HepG2 (cell line): ENCODE data around the gene VAT1L. TPM values are rescaled to one million over a fixed set of nuclear protein-coding genes. Genes with fewer than 3 reads are reported as not detected.

Source experiments
- ATAC-seq: fragments of 200-7000 bp; cut with Tn5 transposase; 3 replicates; pipeline ENCODE4 v1.9.1; 2020; ENCODE audit warnings: mild to moderate bottlenecking, moderate library complexity
- BruUV-seq: library from RNA; stranded (reverse); fragments of 400-500 nt; replicated peaks from 2 replicates; lab custom pipeline; 2021; lab: Mats Ljungman, UMichigan
- CTCF ChIA-PET: fragments of 300-600 bp; formaldehyde crosslinking; extraction: SDS; loops from one replicate; lab custom pipeline; 2021; ENCODE audit warnings: low total read pairs, inconsistent platforms, low intra/inter-chr PET ratio; lab: Yijun Ruan, JAX
- POLR2A ChIA-PET: fragments of 350-600 bp; sonication (Branson Sonifier 250); formaldehyde crosslinking; loops from one replicate; lab custom pipeline; 2020; ENCODE audit warnings: antibody characterized with exemption, inconsistent platforms; lab: Yijun Ruan, JAX
- DNase-seq: peaks from one replicate; pipeline ENCODE4 v3.0.0-alpha.2; 2015; ENCODE audit warnings: low spot score
- FAIRE-seq: peaks from 3 replicates; lab custom pipeline; 2011; peaks lifted over from hg19 to GRCh38; lab: Jason Lieb, UNC
- H2AFZ ChIP-seq: one replicate; pipeline ENCODE4 v1.6.1; 2011; ENCODE audit warnings: low read length, inconsistent platforms
- H3K27ac ChIP-seq: fragments of 300-600 bp; 3 replicates; pipeline ENCODE4 v1.8.0; 2011; ENCODE audit warnings: mixed run types, mild to moderate bottlenecking, mixed read lengths, low read length, inconsistent platforms; ENCODE audit not compliant: insufficient read depth; ENCODE audit errors: extremely low read length
- H3K27me3 ChIP-seq, 2 experiments: fragments of 200-600 bp in 1 of 2; 2 replicates in 1 of 2; 3 replicates in 1 of 2; pipeline versions ENCODE4 v1.6.0 to v1.8.0; 2011; ENCODE audit warnings: low read length in 2 of 2, mild to moderate bottlenecking in 2 of 2, moderate library complexity in 2 of 2, inconsistent platforms in 1 of 2; ENCODE audit not compliant: insufficient read depth in 2 of 2, control insufficient read depth in 1 of 2
- H3K36me3 ChIP-seq, 2 experiments: fragments of 200-600 bp in 1 of 2; replicated peaks in 1 of 2; 2 replicates in 1 of 2; 3 replicates in 1 of 2; pipeline versions ENCODE4 v1.5.1 to v1.8.0; 2011; ENCODE audit warnings: low read length in 2 of 2, inconsistent platforms in 1 of 2; ENCODE audit not compliant: insufficient read depth in 2 of 2, control insufficient read depth in 1 of 2
- H3K4me1 ChIP-seq: 2 replicates; pipeline ENCODE4 v1.5.1; 2012; ENCODE audit warnings: low read length, inconsistent platforms; ENCODE audit not compliant: insufficient read depth
- H3K4me2 ChIP-seq: 2 replicates; pipeline ENCODE4 v1.6.0; 2011; ENCODE audit warnings: low read depth, low read length, inconsistent platforms
- H3K4me3 ChIP-seq, 3 experiments: fragments of 200-600 bp in 1 of 3; sonication (generic), shearing (Covaris generic) in 1 of 3; replicated peaks in 1 of 3; 2 replicates each; pipeline ENCODE4 v1.5.1; 2011 to 2016; ENCODE audit warnings: low read length in 3 of 3, inconsistent platforms in 2 of 3, low read depth in 2 of 3, mild to moderate bottlenecking in 2 of 3, control low read depth in 1 of 3, mixed read lengths in 1 of 3; ENCODE audit not compliant: insufficient read depth in 1 of 3
- H3K79me2 ChIP-seq: one replicate; pipeline ENCODE4 v1.6.1; 2011; ENCODE audit warnings: low read length, inconsistent platforms; ENCODE audit not compliant: insufficient read depth
- H3K9ac ChIP-seq: 2 replicates; pipeline ENCODE4 v1.6.0; 2011; ENCODE audit warnings: mild to moderate bottlenecking, low read depth, low read length, inconsistent platforms; ENCODE audit not compliant: insufficient read depth
- H3K9me3 ChIP-seq: 2 replicates; pipeline ENCODE4 v1.5.1; 2012; ENCODE audit warnings: mild to moderate bottlenecking, low read length
- H4K20me1 ChIP-seq: 2 replicates; pipeline ENCODE4 v1.6.0; 2011; ENCODE audit warnings: inconsistent platforms, mild to moderate bottlenecking, low read length, moderate library complexity; ENCODE audit not compliant: insufficient read depth
- DR1 ChIP-seq: sonication (generic); formaldehyde crosslinking; IDR thresholded peaks from 2 replicates; pipeline ENCODE4 v1.8.0; 2021; ENCODE audit warnings: mild to moderate bottlenecking, missing genetic modification reagents, inconsistent platforms
- GLI4 ChIP-seq: sonication (generic); formaldehyde crosslinking; IDR thresholded peaks from 2 replicates; pipeline ENCODE4 v1.5.1; 2020; ENCODE audit warnings: missing genetic modification reagents, mild to moderate bottlenecking, moderate library complexity, borderline replicate concordance
- HOXA9 ChIP-seq: sonication (generic); formaldehyde crosslinking; IDR thresholded peaks from 2 replicates; pipeline ENCODE4 v1.8.1; 2022; ENCODE audit warnings: missing genetic modification reagents, mild to moderate bottlenecking, moderate library complexity, borderline replicate concordance
- IKZF4 ChIP-seq: sonication (generic); formaldehyde crosslinking; IDR thresholded peaks from 2 replicates; pipeline ENCODE4 v1.5.1; 2020; ENCODE audit warnings: borderline replicate concordance, mild to moderate bottlenecking, low read depth, missing genetic modification reagents; ENCODE audit errors: not compliant biosample characterization
- MBD4 ChIP-seq: IDR thresholded peaks from 2 replicates; pipeline ENCODE4 v1.6.1; 2012; ENCODE audit warnings: low read length, inconsistent platforms, borderline replicate concordance
- MTF1 ChIP-seq: sonication (generic); formaldehyde crosslinking; IDR thresholded peaks from 2 replicates; pipeline ENCODE4 v1.5.0; 2020; ENCODE audit warnings: missing genetic modification reagents
- MYC ChIP-seq: sonication (generic); formaldehyde crosslinking; IDR thresholded peaks from 2 replicates; pipeline ENCODE4 v1.9.0; 2021; ENCODE audit warnings: missing genetic modification reagents, borderline replicate concordance
- NFKB2 ChIP-seq: sonication (generic); formaldehyde crosslinking; IDR thresholded peaks from 2 replicates; pipeline ENCODE4 v1.4.0; 2020; ENCODE audit warnings: missing genetic modification reagents, borderline replicate concordance
- SMAD1 ChIP-seq: sonication (generic); formaldehyde crosslinking; IDR thresholded peaks from 2 replicates; pipeline ENCODE4 v1.4.0; 2020; ENCODE audit warnings: missing genetic modification reagents, low read depth, mild to moderate bottlenecking, borderline replicate concordance
- TCF7L2 ChIP-seq: IDR thresholded peaks from 2 replicates; pipeline ENCODE4 v1.6.1; 2011; ENCODE audit warnings: mild to moderate bottlenecking, low read depth, low read length, moderate library complexity
- ZNF235 ChIP-seq: sonication (generic); formaldehyde crosslinking; IDR thresholded peaks from 2 replicates; pipeline ENCODE4 v1.8.1; 2023; ENCODE audit warnings: mild to moderate bottlenecking, missing genetic modification reagents, borderline replicate concordance
- ZNF549 ChIP-seq: sonication (generic); formaldehyde crosslinking; IDR thresholded peaks from 2 replicates; pipeline ENCODE4 v1.5.0; 2020; ENCODE audit warnings: missing genetic modification reagents
- ZNF550 ChIP-seq: sonication (generic); formaldehyde crosslinking; IDR thresholded peaks from 2 replicates; pipeline ENCODE4 v1.4.0; 2020; ENCODE audit warnings: mild to moderate bottlenecking, missing genetic modification reagents, borderline replicate concordance
- ZNF552 ChIP-seq: sonication (generic); formaldehyde crosslinking; IDR thresholded peaks from 2 replicates; pipeline ENCODE4 v1.9.0; 2022; ENCODE audit warnings: missing genetic modification reagents, mild to moderate bottlenecking, borderline replicate concordance
- ZNF678 ChIP-seq: sonication (generic); formaldehyde crosslinking; IDR thresholded peaks from 2 replicates; pipeline ENCODE4 v1.4.0; 2020; ENCODE audit warnings: mild to moderate bottlenecking, missing genetic modification reagents
- ZNF772 ChIP-seq: sonication (generic); formaldehyde crosslinking; IDR thresholded peaks from 2 replicates; pipeline ENCODE4 v1.5.0; 2020; ENCODE audit warnings: mild to moderate bottlenecking, missing genetic modification reagents
- WGBS: methylation state at CpG from one replicate; pipeline ENCODE4 v1.1.6; 2017; ENCODE audit warnings: low lambda C conversion rate; 5-methylcytosine and 5-hydroxymethylcytosine counted together
- in situ Hi-C: cut with HindIII; loops from 2 replicates; pipeline ENCODE4 v1.10.0; 2017; ENCODE audit warnings: low pct_unique_long_range_greater_than_20kb; ENCODE audit not compliant: extremely low pct_ligation_motif_present
- intact Hi-C: fragments of 100-400 bp; cut with micrococcal nuclease; formaldehyde crosslinking; loops from one replicate; pipeline ENCODE4 v1.10.0; 2022; ENCODE audit not compliant: unreplicated experiment
- polyA plus RNA-seq, 8 experiments: library from polyadenylated mRNA; depleted of rRNA in 3 of 8; stranded (reverse) in 7 of 8; unstranded in 1 of 8; fragments of >200 nt; fragmentation: Illumina TruSeq in 4 of 8; extraction: Trizol in 4 of 8; gene quantifications; 2 replicates each; pipeline versions ENCODE4 v1.2.1 to v1.2.3, GENCODE V29; 2011 to 2016; ENCODE audit warnings: low read depth in 4 of 8, missing spikeins in 1 of 8, mixed read lengths in 1 of 8; ENCODE audit not compliant: insufficient read depth in 1 of 8
- total RNA-seq, 5 experiments: library from RNA; depleted of rRNA; stranded (reverse); fragments of >200 nt; fragmentation: Illumina TruSeq; extraction: Trizol; gene quantifications; 2 replicates each; pipeline ENCODE4 v1.2.3, GENCODE V29; 2016; ENCODE audit warnings: low read depth in 1 of 5
- TF ChIP-seq, protein P1 (sequence below): sonication (generic); formaldehyde crosslinking; IDR thresholded peaks from 2 replicates; pipeline ENCODE4 v1.8.0; 2023; ENCODE audit warnings: mild to moderate bottlenecking, missing genetic modification reagents
- TF ChIP-seq, protein P2 (sequence below): sonication (generic); formaldehyde crosslinking; IDR thresholded peaks from 2 replicates; pipeline ENCODE4 v1.5.1; 2020; ENCODE audit warnings: missing genetic modification reagents, mild to moderate bottlenecking, borderline replicate concordance
- TF ChIP-seq, protein P3 (sequence below): IDR thresholded peaks from 2 replicates; pipeline ENCODE4 v1.4.0; 2020; ENCODE audit warnings: mild to moderate bottlenecking, missing genetic modification reagents

Gene VAT1L
- total and polyA plus RNA-seq, 2 of the 13 experiments (the other 11 are each of a cell fraction or from before 2014, with no cell fraction given) = not detected

DNA sequence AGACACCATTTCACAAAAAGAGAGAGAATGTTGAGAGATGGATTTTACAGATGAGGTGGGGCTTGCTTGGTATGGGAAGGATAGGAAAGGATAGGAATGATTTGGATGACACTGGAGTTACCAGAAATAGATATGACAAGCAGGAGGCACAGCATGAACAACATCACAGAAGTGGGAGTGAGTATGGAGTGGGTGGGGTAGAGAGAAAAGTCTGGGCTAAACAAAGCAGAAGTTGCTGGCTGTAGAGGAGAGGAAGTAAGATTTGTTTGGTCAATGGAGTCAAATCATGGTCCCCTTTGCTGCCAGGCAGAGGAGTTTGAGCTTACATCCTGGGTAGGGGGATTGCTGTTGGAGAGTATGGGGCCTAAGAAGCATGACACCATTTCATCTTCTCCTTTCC, 101.7 kb downstream of the VAT1L start (continued):
- TF ChIP-seq, protein P1, sequence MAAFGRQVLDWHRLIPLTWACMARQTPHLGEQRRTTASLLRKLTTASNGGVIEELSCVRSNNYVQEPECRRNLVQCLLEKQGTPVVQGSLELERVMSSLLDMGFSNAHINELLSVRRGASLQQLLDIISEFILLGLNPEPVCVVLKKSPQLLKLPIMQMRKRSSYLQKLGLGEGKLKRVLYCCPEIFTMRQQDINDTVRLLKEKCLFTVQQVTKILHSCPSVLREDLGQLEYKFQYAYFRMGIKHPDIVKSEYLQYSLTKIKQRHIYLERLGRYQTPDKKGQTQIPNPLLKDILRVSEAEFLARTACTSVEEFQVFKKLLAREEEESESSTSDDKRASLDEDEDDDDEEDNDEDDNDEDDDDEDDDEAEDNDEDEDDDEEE (CRISPR knock-in tag) = no peak
- TF ChIP-seq ZNF552 (CRISPR knock-in tag) (no peak), HOXA9 (CRISPR knock-in tag) (no peak), ZNF678 (CRISPR knock-in tag) (no peak), ZNF550 (no peak), DR1 (CRISPR knock-in tag) (no peak), NFKB2 (no peak)

DNA sequence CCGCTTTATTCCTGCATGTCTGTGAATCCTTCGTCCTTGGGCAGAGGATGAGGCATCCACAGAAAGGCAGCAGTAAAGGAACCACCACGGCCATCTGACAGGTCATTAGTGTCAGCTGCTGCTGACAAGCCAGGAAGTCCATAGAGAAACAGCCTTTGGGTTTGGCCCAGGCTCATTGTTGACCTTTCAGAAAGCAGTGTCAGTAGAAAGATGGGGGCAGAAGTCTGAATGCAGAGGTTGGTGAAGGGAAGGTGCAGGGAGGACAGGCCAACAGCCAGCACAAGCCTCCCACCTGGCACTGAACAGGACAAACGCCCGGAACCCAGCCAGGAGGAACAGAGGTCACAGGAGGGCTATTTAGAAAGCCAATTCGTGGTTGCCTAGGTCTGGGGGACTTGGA, 105.8 kb downstream of the VAT1L start:
- Histone ChIP-seq H2AFZ (no peak overlapping the region), H3K9me3 (no peaks in the 10 kb centered on the region), H3K4me1 (no peaks in the 10 kb centered on the region), H3K9ac (no peak overlapping the region), H4K20me1 (no peaks in the 10 kb centered on the region), H3K27ac (no peak overlapping the region), H3K79me2 (no peaks in the 10 kb centered on the region), H3K4me2 (no peak overlapping the region), H3K36me3 (no peaks in the 10 kb centered on the region), H3K4me3 (no peak overlapping the region), H3K27me3 (peaks cover 0 to 5% of the 10 kb centered on the region in 2 experiments; a peak in 1 of 5 replicates)
- ATAC-seq (no peak), FAIRE-seq (no peak), DNase-seq (no peak)
- intact Hi-C loops = no loop called here
- ChIA-PET POLR2A (no interaction called here), CTCF (no interaction called here)
- BruUV-seq = no TSS peak
- WGBS = 0% methylated on average over 5 of the region's 6 CpGs
- in situ Hi-C loops = no loop called here
- TF ChIP-seq TCF7L2 (no peak), ZNF549 (CRISPR knock-in tag) (no peak), ZNF235 (CRISPR knock-in tag) (no peak), GLI4 (CRISPR knock-in tag) (no peak), MBD4 (no peak), SMAD1 (no peak), IKZF4 (CRISPR knock-in tag) (no peak), MTF1 (no peak), ZNF772 (no peak), MYC (CRISPR knock-in tag) (no peak)
- TF ChIP-seq, protein P2, sequence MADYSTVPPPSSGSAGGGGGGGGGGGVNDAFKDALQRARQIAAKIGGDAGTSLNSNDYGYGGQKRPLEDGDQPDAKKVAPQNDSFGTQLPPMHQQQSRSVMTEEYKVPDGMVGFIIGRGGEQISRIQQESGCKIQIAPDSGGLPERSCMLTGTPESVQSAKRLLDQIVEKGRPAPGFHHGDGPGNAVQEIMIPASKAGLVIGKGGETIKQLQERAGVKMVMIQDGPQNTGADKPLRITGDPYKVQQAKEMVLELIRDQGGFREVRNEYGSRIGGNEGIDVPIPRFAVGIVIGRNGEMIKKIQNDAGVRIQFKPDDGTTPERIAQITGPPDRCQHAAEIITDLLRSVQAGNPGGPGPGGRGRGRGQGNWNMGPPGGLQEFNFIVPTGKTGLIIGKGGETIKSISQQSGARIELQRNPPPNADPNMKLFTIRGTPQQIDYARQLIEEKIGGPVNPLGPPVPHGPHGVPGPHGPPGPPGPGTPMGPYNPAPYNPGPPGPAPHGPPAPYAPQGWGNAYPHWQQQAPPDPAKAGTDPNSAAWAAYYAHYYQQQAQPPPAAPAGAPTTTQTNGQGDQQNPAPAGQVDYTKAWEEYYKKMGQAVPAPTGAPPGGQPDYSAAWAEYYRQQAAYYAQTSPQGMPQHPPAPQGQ (CRISPR knock-in tag) = no peak
- TF ChIP-seq, protein P3, sequence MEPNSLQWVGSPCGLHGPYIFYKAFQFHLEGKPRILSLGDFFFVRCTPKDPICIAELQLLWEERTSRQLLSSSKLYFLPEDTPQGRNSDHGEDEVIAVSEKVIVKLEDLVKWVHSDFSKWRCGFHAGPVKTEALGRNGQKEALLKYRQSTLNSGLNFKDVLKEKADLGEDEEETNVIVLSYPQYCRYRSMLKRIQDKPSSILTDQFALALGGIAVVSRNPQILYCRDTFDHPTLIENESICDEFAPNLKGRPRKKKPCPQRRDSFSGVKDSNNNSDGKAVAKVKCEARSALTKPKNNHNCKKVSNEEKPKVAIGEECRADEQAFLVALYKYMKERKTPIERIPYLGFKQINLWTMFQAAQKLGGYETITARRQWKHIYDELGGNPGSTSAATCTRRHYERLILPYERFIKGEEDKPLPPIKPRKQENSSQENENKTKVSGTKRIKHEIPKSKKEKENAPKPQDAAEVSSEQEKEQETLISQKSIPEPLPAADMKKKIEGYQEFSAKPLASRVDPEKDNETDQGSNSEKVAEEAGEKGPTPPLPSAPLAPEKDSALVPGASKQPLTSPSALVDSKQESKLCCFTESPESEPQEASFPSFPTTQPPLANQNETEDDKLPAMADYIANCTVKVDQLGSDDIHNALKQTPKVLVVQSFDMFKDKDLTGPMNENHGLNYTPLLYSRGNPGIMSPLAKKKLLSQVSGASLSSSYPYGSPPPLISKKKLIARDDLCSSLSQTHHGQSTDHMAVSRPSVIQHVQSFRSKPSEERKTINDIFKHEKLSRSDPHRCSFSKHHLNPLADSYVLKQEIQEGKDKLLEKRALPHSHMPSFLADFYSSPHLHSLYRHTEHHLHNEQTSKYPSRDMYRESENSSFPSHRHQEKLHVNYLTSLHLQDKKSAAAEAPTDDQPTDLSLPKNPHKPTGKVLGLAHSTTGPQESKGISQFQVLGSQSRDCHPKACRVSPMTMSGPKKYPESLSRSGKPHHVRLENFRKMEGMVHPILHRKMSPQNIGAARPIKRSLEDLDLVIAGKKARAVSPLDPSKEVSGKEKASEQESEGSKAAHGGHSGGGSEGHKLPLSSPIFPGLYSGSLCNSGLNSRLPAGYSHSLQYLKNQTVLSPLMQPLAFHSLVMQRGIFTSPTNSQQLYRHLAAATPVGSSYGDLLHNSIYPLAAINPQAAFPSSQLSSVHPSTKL (CRISPR knock-in tag) = no peak
